HT-29 (cell line): ENCODE measurements around the gene WDR6. TPM values are rescaled to one million over a fixed set of nuclear protein-coding genes. Genes with fewer than 3 reads are reported as not detected.

Source experiments
- DNase-seq: peaks from one replicate; pipeline ENCODE4 v3.0.0-alpha.2; 2015; ENCODE audit warnings: low spot score
- total RNA-seq: library from RNA; depleted of rRNA; stranded (reverse); fragments of >200 nt; shearing (Covaris generic); gene quantifications from 2 replicates; pipeline ENCODE4 v1.2.3, GENCODE V29; 2014; rRNA removed

WDR6 gene, protein sequence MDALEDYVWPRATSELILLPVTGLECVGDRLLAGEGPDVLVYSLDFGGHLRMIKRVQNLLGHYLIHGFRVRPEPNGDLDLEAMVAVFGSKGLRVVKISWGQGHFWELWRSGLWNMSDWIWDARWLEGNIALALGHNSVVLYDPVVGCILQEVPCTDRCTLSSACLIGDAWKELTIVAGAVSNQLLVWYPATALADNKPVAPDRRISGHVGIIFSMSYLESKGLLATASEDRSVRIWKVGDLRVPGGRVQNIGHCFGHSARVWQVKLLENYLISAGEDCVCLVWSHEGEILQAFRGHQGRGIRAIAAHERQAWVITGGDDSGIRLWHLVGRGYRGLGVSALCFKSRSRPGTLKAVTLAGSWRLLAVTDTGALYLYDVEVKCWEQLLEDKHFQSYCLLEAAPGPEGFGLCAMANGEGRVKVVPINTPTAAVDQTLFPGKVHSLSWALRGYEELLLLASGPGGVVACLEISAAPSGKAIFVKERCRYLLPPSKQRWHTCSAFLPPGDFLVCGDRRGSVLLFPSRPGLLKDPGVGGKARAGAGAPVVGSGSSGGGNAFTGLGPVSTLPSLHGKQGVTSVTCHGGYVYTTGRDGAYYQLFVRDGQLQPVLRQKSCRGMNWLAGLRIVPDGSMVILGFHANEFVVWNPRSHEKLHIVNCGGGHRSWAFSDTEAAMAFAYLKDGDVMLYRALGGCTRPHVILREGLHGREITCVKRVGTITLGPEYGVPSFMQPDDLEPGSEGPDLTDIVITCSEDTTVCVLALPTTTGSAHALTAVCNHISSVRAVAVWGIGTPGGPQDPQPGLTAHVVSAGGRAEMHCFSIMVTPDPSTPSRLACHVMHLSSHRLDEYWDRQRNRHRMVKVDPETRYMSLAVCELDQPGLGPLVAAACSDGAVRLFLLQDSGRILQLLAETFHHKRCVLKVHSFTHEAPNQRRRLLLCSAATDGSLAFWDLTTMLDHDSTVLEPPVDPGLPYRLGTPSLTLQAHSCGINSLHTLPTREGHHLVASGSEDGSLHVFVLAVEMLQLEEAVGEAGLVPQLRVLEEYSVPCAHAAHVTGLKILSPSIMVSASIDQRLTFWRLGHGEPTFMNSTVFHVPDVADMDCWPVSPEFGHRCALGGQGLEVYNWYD
- 82.3 and 87.1 TPM in 2 replicates for total RNA-seq

DNA sequence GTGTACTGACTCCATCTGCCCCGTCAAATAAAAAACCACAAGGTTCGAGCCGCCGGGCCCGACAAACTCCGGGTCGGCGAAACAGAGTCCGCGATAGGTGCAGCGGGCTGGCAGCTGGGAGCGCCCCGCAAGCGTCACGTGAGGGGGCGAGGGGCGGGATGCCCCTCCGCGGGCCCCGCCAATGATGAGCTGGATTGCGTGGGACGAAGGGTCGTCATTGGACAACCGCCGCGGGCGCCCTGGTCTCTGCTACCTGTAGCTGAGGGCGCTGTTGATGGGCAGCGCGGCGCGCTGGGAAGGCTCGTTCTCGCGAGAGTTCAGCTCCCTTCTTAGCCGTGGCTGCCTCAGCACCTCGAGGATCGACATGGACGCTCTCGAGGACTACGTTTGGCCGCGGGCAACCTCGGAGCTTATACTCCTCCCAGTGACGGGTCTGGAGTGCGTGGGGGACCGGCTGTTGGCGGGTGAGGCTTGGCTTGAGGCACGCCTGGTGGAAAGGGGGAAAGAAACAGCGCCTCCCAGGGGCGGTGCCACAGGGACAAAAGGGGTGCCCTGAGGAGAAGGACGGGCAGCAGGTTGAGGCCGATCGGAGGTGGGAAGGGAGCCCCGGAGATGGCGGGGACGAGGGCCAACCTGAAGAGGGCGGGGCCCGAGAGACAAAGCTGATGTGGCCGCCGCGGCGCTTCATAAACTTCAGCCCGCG, at the start of gene WDR6:
Gene WDR6, plus strand, starts transcription at position 324 of the 703 bp plus-strand sequence. Its CDS starts 41 bp downstream, at position 365.
- peak; percentile 93 for DNase-seq

DNA sequence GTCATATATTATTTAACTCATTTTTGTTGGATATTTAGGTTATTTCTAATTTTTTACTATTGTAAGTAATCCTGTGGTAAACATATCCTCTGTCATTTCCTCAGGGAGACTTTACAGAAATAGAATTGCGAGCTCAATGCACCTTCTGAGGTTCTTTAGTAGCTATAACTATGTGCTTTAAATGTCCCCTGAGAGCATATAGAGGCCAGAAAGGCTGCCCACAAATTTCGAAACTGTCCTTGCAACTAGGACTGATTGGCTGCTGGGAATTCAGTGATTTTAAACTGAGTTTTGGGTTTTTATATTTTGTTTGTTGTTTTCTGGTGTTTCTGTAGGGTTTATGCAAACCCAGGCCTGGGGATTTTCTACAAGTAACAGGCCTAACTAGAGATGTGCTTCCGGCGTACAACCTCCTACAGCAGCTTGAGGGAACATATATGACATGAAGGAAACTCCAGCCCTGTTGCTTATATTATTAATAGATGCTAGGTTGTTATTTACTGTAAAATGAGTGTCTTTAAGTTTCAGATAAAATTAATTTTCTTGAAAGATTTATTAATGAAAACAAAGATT, 46.3 kb upstream of the WDR6 start:
- no peak for DNase-seq

DNA sequence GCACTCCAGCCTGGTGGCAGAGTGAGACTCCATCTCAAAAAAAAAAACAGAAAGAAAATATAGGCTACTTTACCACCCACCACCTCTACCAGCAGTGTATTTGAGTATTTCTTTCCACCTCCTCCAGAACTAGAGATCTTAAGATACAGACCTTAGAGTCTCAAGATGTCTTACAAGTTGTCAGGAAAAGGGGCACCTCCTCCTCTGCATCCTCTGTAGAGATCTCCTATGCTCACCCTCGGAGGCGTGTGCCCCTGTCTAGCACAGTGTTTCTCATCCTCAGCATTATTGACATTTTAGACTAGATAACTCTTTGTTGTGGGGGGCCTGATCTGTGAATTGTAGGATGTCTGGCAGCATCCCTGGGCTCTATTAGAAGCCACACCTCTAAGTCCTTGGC, 44.9 kb upstream of the WDR6 start:
- no peak for DNase-seq

DNA sequence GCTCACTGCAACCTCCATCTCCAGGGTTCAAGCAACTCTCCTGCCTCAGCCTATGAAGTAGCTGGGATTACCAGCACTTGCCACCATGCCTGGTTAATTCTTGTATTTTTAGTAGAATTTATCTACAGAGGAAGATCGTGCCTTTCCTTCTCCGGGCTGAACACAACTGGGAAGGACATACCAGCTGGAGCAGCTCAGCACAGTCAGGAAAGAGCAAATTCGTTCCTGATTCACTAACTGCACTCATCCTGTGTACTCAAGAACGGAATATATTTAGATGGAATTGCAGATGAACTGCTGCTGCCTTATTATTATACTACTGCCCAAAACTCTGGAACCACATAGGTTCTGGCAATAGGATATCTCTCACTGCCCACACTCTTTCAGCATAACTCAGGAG, 44.3 kb upstream of the WDR6 start:
- no peak for DNase-seq

DNA sequence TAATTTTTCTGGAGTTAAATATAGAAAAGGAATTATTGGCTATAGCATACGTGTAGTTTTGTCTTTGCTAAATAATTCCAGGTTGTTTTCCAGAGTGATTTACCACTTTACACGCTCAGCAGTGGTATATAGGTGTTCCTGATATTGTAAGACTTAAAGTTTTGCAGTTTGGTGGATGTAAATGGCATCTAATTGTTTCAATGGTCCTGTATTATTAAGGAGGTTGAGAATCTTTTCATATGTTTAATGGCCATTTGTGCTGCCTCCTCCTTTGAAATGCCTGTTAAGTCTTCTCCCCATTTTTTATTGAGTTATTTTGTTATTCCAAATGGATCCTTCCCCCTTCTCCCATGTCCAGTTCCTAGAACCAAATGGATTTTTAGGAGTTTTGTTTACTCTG, 43.6 kb upstream of the WDR6 start:
- no peak for DNase-seq

DNA sequence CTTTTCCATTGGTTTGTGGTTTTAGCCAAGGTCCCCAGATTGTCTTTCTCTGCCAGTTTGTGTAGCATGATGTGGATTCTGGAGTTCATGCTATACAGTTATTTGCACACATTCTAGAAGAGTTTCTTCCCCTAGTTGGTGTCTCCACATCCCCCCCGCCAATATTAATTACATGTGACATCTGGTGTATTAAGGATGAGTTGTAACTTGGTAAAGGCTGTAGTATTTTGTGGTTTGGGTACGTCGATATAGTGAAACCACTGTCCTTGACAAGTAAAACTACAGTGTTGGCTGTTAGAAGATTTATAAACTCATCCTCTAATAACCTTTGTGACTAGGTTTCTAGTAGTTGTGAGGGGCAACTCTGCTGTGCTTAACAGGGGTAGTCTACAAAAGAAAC, 40.8 kb upstream of the WDR6 start:
- no peak for DNase-seq

DNA sequence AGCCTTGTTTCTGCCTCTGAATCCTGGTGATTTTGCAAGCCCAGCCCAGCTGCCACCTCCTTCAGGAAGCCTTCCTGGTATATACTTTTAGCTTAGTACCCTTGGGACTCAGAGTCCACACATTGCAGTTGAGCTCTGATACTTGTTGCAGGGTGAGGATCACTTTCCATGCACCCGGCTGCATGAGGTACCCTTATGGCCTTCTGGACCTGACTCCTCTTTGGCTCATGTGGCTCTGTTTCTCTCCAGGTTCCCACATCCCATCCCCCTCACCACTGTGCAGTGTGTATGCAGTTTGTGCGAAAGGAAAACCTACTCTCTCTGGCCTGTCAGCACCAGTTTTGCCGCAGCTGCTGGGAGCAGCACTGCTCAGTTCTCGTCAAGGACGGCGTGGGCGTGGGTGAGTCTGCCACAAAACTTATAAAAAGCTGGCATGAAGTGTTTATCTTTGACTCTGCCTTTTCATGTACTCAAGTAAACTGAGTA, 40.3 kb upstream of the WDR6 start:
- DNase-seq, result no peak

DNA sequence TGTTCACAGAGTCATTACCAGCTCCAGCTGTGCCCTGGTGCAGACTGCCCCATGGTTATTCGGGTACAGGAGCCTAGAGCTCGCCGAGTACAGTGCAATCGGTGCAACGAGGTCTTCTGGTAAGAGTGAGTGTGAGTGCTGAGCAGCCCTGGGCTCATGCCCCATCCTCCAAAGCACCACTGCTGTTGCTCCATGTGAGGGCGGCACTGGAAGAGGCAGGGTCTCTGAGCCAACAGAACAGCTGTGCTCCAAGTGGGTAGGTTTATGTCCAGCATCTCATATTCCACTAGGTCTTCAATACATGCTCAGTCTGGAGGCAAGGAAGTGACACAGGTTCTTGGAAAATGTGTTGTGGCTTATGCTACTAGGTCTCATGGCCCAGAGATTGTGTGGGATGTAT, 36.6 kb upstream of the WDR6 start:
- no peak for DNase-seq

DNA sequence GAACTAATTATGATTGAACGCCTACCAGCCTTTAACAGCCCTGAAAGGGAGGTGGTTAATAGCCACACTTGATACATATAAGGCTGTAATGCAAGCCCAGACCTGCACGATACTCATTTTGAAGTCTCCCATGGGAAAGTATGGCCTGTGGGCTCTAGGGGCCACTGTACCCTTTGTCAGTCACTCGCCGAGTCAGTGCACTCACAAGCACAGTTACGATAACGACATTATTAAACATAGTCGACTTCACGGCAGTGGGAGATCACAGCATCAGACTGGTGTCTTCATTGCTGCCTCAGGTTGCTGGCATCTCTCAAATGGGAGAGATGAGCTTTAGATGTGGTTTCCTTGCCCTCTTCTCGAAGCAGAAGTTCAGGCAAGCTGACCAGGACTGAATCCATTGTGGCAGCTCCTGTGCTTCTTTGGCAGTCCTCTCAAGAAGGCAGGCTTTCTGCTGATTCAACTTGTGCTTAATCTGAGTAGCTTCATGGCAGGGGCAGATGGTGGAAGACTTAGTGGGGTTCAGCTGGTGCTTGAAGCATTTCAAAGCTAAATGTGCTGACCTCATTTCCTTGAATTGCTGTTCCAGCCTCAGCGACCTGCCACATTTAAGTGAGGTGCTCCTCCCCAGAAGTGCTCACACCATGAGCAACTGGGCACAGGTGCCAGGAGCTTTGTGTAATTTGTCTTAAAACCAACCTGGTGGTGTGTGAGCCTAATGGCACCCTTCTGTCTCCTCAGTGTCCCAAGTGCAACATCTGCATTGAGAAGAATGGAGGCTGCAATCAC, 32.9 kb upstream of the WDR6 start:
- no peak for DNase-seq

DNA sequence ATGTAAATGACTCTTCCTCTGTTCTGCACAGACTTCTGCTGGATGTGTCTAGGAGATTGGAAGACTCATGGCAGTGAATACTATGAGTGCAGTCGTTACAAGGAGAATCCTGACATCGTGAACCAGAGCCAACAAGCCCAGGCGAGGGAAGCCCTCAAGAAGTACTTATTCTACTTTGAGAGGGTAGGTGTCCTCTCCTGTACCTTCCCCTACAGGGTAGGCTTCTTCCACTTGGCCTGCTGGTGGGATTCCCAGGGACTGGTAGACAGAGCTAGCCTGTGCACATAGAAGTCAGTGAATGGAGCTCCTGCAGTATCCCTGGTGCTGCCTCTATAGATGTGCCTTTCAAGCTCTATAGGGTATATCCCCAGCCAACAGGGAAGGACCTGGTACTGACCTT, 27.7 kb upstream of the WDR6 start:
- no peak for DNase-seq

DNA sequence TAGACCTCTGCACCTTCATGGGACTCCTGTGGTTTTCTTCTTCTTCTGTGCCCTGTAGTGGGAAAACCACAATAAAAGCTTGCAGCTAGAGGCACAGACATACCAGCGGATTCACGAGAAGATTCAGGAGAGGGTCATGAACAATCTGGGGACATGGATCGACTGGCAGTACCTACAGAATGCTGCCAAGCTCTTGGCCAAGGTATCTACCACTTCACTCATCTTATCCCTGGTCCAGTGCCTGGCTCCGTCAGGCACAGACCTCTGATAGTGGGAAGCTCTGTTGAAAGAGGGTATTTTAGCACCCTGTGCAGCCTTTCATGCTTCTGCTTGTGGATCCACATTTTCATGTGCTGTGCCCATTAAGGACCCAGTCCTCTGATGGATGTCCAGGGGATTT, 26.9 kb upstream of the WDR6 start:
- DNase-seq, result no peak

DNA sequence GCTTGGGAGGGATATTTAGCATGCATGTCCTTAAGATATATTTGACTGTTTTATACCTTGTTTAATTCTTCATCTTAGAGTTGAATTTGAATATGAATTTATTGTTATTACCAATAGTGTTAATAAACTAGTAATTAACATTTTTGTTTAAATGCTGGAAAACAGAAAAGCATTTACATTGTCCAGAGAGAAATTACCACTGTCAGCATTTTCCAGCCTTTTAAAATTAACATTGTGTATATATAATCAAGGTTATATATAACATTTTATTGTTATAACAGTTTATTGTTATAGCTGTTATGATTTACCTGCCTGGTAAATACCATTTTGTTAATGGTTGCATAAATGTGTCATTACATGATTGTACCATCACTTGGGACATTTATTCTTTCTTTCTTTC, 25.2 kb upstream of the WDR6 start:
- DNase-seq, result no peak

DNA sequence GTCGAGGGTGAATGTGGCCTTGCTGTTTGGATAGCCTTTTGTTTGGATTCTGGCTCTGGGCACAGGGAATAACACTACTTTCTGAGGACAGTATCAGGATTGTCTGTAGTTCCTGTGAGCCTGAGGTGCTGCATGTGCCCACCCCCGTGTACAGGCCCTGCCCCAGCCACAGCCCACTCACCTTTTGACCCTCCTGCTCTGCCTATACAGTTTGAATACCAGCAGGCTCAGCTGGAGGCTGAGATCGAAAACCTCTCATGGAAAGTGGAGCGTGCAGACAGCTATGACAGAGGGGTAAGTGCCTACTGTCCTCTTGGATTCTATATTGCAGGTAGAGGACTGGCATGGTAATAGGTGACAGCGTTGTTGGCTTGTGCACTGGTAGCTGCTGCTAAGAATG, 24.5 kb upstream of the WDR6 start:
- no peak for DNase-seq

DNA sequence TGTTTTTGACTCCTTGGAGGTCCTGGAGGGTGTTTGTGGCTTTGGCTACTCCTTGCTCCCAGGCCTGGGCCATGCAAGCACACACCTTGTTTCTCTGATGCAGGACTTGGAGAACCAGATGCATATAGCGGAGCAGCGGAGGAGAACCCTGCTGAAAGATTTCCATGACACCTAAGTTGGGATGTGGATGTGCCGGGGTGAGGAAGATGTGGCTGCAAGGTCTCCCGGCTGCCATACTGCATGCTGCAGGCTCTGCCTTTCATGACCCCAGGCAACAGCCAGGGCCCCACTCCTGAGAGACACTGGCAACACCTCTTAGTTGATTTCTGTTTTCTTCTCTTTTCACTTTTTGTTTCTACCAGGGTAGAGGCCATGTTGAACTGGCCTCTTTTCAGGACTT, 24.1 kb upstream of the WDR6 start:
- no peak for DNase-seq

DNA sequence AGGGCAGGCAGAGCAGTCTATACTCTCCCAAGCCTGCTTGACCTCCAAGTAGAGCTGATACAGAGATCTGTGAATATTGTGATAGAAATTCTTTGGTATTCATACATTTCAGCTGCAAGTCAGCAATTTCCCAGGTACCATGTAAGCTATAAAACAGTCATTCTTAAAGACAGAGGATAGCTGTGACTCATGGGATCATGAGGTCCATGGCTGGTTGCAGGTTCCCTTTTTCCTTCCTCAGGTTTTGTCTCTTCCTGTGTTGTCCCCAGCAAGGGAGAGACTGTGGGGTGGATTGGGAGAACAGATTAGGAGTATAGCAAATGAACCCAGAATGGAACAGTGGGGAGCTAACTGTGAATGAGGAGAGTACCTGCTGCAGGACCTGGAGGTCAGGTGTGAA, 22.5 kb upstream of the WDR6 start:
- no peak for DNase-seq

DNA sequence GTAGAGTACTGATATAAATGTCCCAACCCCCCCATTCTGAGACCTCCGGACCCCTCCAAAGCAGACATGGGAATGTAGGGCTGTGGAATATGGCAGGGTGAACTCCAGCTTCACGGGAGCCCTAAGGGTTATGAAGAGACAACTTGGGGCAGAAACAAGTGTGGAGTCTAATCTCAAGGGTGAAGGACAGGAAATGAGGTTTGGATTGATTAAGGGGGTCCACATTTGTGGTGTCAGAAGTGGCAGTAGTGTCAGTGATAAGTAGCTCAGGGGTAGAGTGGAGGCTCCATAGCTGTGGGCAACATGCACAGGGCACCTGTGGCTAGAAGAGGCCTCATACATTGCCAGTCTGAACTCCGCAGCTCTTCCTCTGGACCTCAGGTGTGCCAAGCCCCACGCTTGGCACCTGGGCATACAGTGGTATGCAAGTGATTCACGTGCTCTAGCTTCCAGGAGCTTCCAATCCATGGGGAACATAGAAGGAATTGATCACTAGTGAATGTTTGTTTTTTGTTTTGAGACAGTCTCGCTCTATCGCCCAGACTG, 21.3 kb upstream of the WDR6 start:
- DNase-seq, result no peak

DNA sequence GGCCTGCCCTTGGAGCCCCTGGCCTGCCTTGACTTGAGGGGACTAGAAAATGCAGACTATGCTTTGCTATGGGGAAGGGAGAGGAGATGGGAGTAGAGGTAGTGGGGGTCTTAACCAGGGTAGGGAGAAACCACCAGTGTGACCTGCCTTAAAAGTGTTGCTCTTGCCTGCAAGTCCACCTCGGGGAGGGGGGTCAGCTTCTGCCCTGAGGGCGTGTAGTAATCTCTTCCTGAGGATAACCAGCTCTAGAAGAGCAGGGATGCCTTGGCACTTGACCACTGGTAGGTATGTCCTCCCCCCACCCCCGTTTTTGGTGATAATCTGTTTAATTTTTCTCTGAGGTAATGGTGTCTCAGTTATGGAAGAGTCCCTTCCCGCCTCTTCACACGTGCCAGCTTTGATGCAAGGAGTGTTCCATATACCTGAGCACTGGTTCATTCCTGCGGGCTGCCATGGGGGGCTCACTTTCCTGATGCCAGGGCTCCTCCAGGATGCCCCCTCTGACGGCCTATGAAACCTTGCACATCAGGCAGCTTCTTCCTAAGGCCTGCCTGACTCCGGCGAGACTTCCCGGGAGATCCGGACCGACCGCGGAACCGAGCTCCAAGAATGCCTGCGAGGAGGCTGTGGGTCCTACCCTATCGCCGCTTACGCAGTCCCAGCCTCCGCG, 17.9 kb upstream of the WDR6 start:
- DNase-seq, result no peak

DNA sequence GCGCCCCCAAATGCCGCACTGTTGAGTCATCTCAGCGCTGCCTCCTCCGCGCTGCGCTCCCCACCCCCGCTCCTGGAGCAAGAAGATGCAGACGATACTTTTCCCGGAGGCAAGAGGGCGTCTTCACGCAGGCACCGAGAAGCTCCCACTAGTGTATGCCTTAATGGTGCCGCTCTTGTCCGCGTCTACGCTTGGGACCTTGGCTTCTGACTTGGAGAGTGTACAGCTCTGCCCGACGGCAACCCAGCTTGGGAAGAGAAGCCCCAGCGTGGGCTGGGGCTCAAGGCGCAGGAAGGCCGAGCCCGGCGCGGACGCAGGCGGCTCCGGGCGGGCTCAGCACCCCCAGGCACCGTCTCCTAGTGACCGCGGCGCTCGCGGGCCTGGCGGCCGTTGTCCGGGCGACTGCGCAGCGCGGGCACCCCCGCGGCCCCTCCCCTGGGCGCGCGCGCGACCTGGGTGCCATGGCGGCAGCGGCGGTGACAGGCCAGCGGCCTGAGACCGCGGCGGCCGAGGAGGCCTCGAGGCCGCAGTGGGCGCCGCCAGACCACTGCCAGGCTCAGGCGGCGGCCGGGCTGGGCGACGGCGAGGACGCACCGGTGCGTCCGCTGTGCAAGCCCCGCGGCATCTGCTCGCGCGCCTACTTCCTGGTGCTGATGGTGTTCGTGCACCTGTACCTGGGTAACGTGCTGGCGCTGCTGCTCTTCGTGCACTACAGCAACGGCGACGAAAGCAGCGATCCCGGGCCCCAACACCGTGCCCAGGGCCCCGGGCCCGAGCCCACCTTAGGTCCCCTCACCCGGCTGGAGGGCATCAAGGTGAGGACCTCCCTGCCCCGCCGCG, 17.2 kb upstream of the WDR6 start, which contains the start of gene P4HTM:
Gene P4HTM, plus strand, starts transcription at position 446 of the 840 bp plus-strand sequence. Its CDS starts 16 bp downstream, at position 462.
- peak; percentile 70 for DNase-seq
